22Rv1 (cell line): Measurements from ENCODE around the gene ARG1.

Experiments used
- ZFX ChIP-seq: fragments of 450-650 bp; IDR thresholded peaks from 2 replicates; pipeline ENCODE4 v1.6.1; 2017; ENCODE audit warnings: antibody characterized with exemption, borderline replicate concordance
- TF ChIP-seq, protein P1 (sequence below): fragments of 450-650 bp; IDR thresholded peaks from 2 replicates; pipeline ENCODE4 v1.5.1; 2017; ENCODE audit warnings: mild to moderate bottlenecking

DNA sequence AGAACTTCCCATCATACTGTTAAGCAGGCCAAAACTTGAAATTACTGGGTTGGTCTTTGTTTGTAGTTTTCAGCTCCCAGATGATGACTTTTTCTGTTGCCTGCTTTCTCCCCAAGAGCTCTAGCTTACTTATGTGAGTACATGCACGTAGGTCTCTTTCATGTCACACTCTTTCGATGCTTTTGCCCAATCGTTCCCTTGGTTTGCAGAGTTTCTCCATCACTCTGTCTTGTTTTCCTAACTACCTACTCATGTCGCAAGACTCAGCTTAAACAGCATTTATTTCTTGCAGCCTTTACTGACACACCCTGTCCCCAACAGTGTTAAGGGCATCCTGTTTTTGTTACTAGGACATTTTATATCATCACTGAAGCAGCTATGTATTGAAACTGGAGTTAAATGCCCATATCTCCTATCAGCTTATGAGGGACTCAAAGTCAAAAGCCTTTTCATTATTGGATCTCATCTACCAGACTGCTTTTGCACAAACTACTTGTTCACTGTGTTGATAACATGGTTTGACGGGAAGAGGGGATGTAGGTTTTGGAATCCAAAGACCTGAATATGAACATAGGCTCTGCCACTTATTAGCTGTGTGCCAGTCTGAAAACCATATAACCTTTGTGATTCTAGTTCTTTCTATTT lies 2.9 kb downstream of the ARG1 start:
- no peak for TF ChIP-seq ZFX
- TF ChIP-seq, protein P1, sequence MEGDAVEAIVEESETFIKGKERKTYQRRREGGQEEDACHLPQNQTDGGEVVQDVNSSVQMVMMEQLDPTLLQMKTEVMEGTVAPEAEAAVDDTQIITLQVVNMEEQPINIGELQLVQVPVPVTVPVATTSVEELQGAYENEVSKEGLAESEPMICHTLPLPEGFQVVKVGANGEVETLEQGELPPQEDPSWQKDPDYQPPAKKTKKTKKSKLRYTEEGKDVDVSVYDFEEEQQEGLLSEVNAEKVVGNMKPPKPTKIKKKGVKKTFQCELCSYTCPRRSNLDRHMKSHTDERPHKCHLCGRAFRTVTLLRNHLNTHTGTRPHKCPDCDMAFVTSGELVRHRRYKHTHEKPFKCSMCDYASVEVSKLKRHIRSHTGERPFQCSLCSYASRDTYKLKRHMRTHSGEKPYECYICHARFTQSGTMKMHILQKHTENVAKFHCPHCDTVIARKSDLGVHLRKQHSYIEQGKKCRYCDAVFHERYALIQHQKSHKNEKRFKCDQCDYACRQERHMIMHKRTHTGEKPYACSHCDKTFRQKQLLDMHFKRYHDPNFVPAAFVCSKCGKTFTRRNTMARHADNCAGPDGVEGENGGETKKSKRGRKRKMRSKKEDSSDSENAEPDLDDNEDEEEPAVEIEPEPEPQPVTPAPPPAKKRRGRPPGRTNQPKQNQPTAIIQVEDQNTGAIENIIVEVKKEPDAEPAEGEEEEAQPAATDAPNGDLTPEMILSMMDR, result no peak
